Subcutaneous abdominal adipose tissue (tissue), 5 donors: ENCODE measurements around the gene RXRG.
A peak's percentile ranks its signal among the peaks of the same experiment; 100 is the strongest.

Experiments used
- H3K27ac ChIP-seq: one replicate; pipeline ENCODE4 v1.7.0; 2013; ENCODE audit warnings: low read depth, mild to moderate bottlenecking, inconsistent platforms, low read length, moderate library complexity
- H3K27me3 ChIP-seq, 5 donors: one replicate each; pipeline ENCODE4 v1.7.0; 2013; ENCODE audit warnings: low read length in 5 of 5, inconsistent platforms in 1 of 5; ENCODE audit not compliant: control insufficient read depth in 5 of 5, insufficient read depth in 4 of 5
- H3K36me3 ChIP-seq, 5 donors: one replicate each; pipeline ENCODE4 v1.7.0; 2013; ENCODE audit warnings: low read length in 5 of 5; ENCODE audit not compliant: control insufficient read depth in 5 of 5, insufficient read depth in 5 of 5
- H3K4me1 ChIP-seq, 5 donors: one replicate each; pipeline ENCODE4 v1.7.0; 2013; ENCODE audit warnings: low read length in 5 of 5, mild to moderate bottlenecking in 3 of 5, moderate library complexity in 1 of 5; ENCODE audit not compliant: control insufficient read depth in 5 of 5, insufficient read depth in 5 of 5
- H3K4me3 ChIP-seq, 5 donors: one replicate each; pipeline ENCODE4 v1.7.0; 2013; ENCODE audit warnings: low read length in 5 of 5, low read depth in 1 of 5
- H3K9ac ChIP-seq, 5 donors: one replicate each; pipeline ENCODE4 v1.7.0; 2013; ENCODE audit warnings: low read length in 5 of 5, mild to moderate bottlenecking in 4 of 5, moderate library complexity in 3 of 5
- H3K9me3 ChIP-seq, 5 donors: one replicate each; pipeline ENCODE4 v1.7.0; 2013; ENCODE audit warnings: low read length in 5 of 5; ENCODE audit not compliant: control insufficient read depth in 5 of 5
- donor health status: healthy.
- donor health status: healthy.
- donor health status: healthy.
- donor health status: healthy.
- donor health status: healthy.

Gene RXRG

GRCh38 chr1:165383067-165383466 lies 61.9 kb downstream of the RXRG start:
- no peaks in the 10 kb centered on the region for H3K36me3 ChIP-seq
- no peaks in the 10 kb centered on the region for H3K9me3 ChIP-seq
- H3K4me3 ChIP-seq: no peak overlapping the region
- H3K4me1 ChIP-seq: peaks cover 9 to 23% (median 16%) of the 10 kb centered on the region in 5 donors
- no peak overlapping the region for H3K9ac ChIP-seq
- peaks cover 0 to under 1% (median 0%) of the 10 kb centered on the region in 5 donors for H3K27me3 ChIP-seq
- no peak overlapping the region for H3K27ac ChIP-seq

GRCh38 chr1:165381745-165382505 lies 63.0 kb downstream of the RXRG start:
- H3K27me3 ChIP-seq: no peaks in the 10 kb centered on the region
- no peaks in the 10 kb centered on the region for H3K36me3 ChIP-seq
- H3K4me1 ChIP-seq: peaks cover 9 to 18% (median 12%) of the 10 kb centered on the region in 5 donors
- no peak overlapping the region for H3K27ac ChIP-seq
- no peak overlapping the region for H3K9ac ChIP-seq
- H3K9me3 ChIP-seq: no peaks in the 10 kb centered on the region
- no peak overlapping the region for H3K4me3 ChIP-seq

GRCh38 chr1:165376811-165377311 lies 68.1 kb downstream of the RXRG start:
- H3K36me3 ChIP-seq: no peaks in the 10 kb centered on the region
- peak overlapping the region; percentile 88 for H3K27ac ChIP-seq
- peaks cover 0 to 3% (median 0%) of the 10 kb centered on the region in 5 donors for H3K27me3 ChIP-seq
- peak overlapping the region in 2 of 5 donors; percentile 64 to 68 for H3K9ac ChIP-seq
- peaks cover 2 to 32% (median 25%) of the 10 kb centered on the region in 5 donors for H3K4me1 ChIP-seq
- no peaks in the 10 kb centered on the region for H3K9me3 ChIP-seq
- peak overlapping the region in 4 of 5 donors; percentile 45 to 59 (median 54) for H3K4me3 ChIP-seq

- peaks cover 0 to 3% (median 0%) of the 10 kb centered on the region in 5 donors for H3K27me3 ChIP-seq
- H3K4me3 ChIP-seq: peak overlapping the region; percentile 45 to 64 (median 57)
- H3K36me3 ChIP-seq: no peaks in the 10 kb centered on the region
- peak overlapping the region in 4 of 5 donors; percentile 37 to 70 (median 66) for H3K9ac ChIP-seq
- H3K27ac ChIP-seq: peak overlapping the region; percentile 88
- H3K9me3 ChIP-seq: no peaks in the 10 kb centered on the region
- H3K4me1 ChIP-seq: peaks cover 4 to 38% (median 27%) of the 10 kb centered on the region in 5 donors
Measured at GRCh38 chr1:165376041-165376810, 68.7 kb downstream of the RXRG start.

- Histone ChIP-seq H3K4me3 (peak overlapping the region in 4 of 5 donors; percentile 45 to 59 (median 54)), H3K36me3 (no peaks in the 10 kb centered on the region), H3K27ac (peak overlapping the region; percentile 88), H3K4me1 (peaks cover 4 to 39% (median 27%) of the 10 kb centered on the region in 5 donors), H3K9ac (peak overlapping the region in 4 of 5 donors; percentile 37 to 70 (median 66)), H3K27me3 (peaks cover 0 to 3% (median 0%) of the 10 kb centered on the region in 5 donors), H3K9me3 (no peaks in the 10 kb centered on the region)
Measured at GRCh38 chr1:165375623-165376022, 69.3 kb downstream of the RXRG start.

- no peak overlapping the region for H3K9ac ChIP-seq
- peaks cover 4 to 36% (median 24%) of the 10 kb centered on the region in 5 donors for H3K4me1 ChIP-seq
- H3K9me3 ChIP-seq: no peaks in the 10 kb centered on the region
- no peak overlapping the region for H3K27ac ChIP-seq
- H3K4me3 ChIP-seq: no peak overlapping the region
- peaks cover 0 to 12% (median 0%) of the 10 kb centered on the region in 5 donors for H3K27me3 ChIP-seq
- no peaks in the 10 kb centered on the region for H3K36me3 ChIP-seq
Measured at GRCh38 chr1:165371588-165372225, 73.2 kb downstream of the RXRG start.

- no peak overlapping the region for H3K4me3 ChIP-seq
- peaks cover 0 to 9% (median 0%) of the 10 kb centered on the region in 5 donors for H3K27me3 ChIP-seq
- H3K36me3 ChIP-seq: no peaks in the 10 kb centered on the region
- peaks cover 2 to 21% (median 20%) of the 10 kb centered on the region in 5 donors for H3K4me1 ChIP-seq
- H3K27ac ChIP-seq: no peak overlapping the region
- H3K9ac ChIP-seq: no peak overlapping the region
- H3K9me3 ChIP-seq: no peaks in the 10 kb centered on the region
Measured at GRCh38 chr1:165369255-165369848, 75.6 kb downstream of the RXRG start.

GRCh38 chr1:165367375-165367993 lies 77.4 kb downstream of the RXRG start:
- no peaks in the 10 kb centered on the region for H3K36me3 ChIP-seq
- peaks cover 2 to 21% (median 19%) of the 10 kb centered on the region in 5 donors for H3K4me1 ChIP-seq
- no peak overlapping the region for H3K4me3 ChIP-seq
- peaks cover 0 to 9% (median 2%) of the 10 kb centered on the region in 5 donors for H3K27me3 ChIP-seq
- no peak overlapping the region for H3K27ac ChIP-seq
- no peaks in the 10 kb centered on the region for H3K9me3 ChIP-seq
- H3K9ac ChIP-seq: no peak overlapping the region

GRCh38 chr1:165365341-165365740 lies 79.6 kb downstream of the RXRG start:
- H3K27ac ChIP-seq: peak overlapping the region; percentile 12
- H3K4me3 ChIP-seq: no peak overlapping the region
- H3K9me3 ChIP-seq: no peaks in the 10 kb centered on the region
- H3K27me3 ChIP-seq: peaks cover 0 to 9% (median 5%) of the 10 kb centered on the region in 5 donors
- H3K9ac ChIP-seq: no peak overlapping the region
- no peaks in the 10 kb centered on the region for H3K36me3 ChIP-seq
- H3K4me1 ChIP-seq: peaks cover 0 to 13% (median 8%) of the 10 kb centered on the region in 5 donors
